HG03460 (cell line): ENCODE measurements around the gene SCN9A.
"Not testable (repeated sequence)": the region's sequence is repeated elsewhere in the genome, so short reads cannot be mapped to it uniquely, and the experiment has no call there.

Experiments
- ATAC-seq: cut with Tn5 transposase; IDR thresholded peaks from one replicate; pipeline ENCODE4 v1.9.1; 2021; ENCODE audit not compliant: unreplicated experiment

The SCN9A gene

GRCh38 chr2:166375195-166375735, 479 bp downstream of the SCN9A start:
- no peak for ATAC-seq

- ATAC-seq: no peak
Observed at GRCh38 chr2:166373951-166374350, 1.8 kb downstream of the SCN9A start.

DNA sequence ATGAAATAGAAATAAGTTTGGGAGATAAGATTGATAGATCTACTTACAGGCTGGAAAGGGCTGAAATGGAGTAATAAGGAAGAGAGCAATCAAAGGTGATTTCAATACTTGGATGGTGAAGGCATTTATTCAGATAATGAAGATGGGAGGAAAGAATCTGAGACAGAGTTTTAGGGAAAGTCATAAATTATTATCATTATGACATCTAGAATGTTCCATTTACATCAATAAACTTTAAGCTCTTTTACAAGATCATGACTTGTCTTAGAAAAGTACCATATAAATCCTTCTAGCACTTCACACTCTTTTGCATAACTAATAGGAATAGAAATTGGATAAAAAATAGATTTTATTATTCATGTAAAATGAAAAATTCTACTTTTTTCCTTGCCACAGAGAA, 2.2 kb downstream of the SCN9A start:
- ATAC-seq: no peak

- ATAC-seq: no peak
Observed at GRCh38 chr2:166373105-166373504, 2.6 kb downstream of the SCN9A start.

- no peak for ATAC-seq
Observed at GRCh38 chr2:166372046-166372445, 3.7 kb downstream of the SCN9A start.

- ATAC-seq: no peak
Observed at GRCh38 chr2:166365803-166366420, 9.8 kb downstream of the SCN9A start.

GRCh38 chr2:166365239-166365638, 10.5 kb downstream of the SCN9A start:
- ATAC-seq: no peak

GRCh38 chr2:166364476-166365161, 11.1 kb downstream of the SCN9A start:
- ATAC-seq: no peak

- ATAC-seq: no peak
Observed at GRCh38 chr2:166361351-166362153, 14.2 kb downstream of the SCN9A start.

- no peak for ATAC-seq
Observed at GRCh38 chr2:166360906-166361305, 14.8 kb downstream of the SCN9A start.

DNA sequence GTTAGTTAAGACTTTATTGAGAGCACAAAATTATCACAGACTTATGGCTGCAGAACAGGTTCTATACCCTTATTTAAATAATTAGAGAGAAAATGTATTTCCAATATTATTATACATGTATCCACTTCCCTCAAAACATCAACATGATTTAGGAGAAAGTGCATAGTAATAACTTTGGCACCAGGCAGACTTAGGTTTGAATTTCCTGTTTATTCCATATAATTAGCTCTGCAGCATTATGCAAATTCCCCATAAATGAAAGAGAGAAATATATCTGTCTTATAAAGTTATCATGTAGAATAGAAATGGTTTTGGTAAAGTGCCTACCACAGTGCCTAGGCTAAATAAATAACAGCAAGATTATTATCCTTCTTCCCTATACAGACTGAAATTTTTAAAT, 15.3 kb downstream of the SCN9A start:
- no peak for ATAC-seq

DNA sequence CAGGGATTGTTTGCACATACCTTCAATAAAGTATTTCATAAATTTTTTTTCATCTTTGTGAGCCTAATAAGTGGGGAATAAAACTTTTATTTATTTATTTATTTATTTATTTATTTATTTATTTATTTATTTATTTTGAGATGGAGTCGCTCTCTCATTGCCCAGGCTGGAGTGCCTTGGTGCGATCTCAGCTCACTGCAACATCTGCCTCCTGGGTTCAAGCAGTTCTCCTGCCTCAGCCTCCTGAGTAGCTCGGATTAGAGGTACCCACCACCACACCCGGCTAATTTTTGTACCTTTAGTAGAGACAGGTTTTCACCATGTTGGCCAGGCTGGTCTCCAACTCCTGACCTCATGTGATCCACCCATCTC, 17.8 kb downstream of the SCN9A start:
- not testable (repeated sequence) for ATAC-seq

DNA sequence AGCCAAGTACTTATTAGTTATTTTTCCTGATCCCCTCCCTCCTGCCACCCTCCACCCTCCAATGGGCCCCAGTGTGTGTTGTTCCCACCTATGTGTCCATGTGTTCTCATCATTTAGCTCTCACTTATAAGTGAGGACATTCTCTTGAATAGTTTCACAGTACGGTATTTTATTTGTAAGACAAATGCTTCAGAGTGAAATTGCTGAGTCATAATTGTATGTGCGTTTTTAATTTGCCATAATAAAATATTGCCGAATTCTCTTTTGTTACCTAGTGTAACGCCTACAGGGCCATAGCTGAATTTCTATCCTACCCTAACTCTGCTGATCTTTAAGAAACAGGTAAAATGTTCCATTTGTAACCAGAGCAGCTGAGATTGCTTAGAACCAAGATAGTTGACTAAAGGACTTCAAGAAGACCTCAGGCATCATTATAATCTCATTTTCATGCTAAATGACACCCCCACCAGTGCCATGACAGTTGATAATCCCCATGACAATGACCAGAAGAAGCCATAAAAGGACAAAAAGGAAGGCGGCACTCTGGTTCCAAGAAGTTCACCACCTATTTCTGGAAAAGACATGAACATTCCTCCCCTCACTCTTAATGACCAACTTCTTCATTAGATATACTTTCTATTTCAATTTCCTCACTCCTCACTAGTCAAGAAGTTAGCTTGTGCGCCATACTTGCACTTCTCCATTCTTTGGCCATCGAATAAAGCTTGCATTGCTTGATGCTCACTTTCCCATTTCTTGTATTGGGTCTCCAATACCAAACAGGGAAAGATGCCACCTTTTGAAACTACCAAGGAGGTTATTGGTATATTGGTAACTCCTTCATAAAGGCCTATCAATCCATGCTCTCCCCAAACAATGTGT, 18.4 kb downstream of the SCN9A start:
- ATAC-seq: no peak

- ATAC-seq: no peak
Observed at GRCh38 chr2:166351319-166351718, 24.4 kb downstream of the SCN9A start.

GRCh38 chr2:166350525-166350924, 25.2 kb downstream of the SCN9A start:
- ATAC-seq: no peak

GRCh38 chr2:166344286-166345113, 31.2 kb downstream of the SCN9A start:
- ATAC-seq: no peak

GRCh38 chr2:166343467-166343866, 32.3 kb downstream of the SCN9A start:
- ATAC-seq: no peak

- ATAC-seq: no peak
Observed at GRCh38 chr2:166341426-166341825, 34.3 kb downstream of the SCN9A start.

- no peak for ATAC-seq
Observed at GRCh38 chr2:166338831-166339339, 36.9 kb downstream of the SCN9A start.

DNA sequence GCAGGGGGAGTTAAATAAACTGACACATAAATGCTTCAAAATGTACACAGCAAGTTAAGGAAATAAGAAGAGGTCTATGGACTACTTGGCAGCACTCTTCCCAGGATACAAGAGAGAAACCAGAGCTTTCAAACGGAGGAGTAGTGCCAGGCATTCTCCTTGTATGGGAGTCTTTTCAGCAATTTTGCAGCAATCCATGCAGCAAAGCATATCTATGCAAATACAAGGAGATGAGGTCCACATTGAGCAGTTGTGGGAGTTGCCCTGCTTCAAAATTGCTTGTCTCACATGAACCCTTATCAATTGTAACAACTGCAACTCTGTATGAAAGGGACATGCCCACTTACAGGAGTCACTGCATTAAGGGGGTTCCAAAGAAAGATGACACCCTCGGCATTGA, 37.8 kb downstream of the SCN9A start:
- ATAC-seq: no peak
